Mesenchymal stem cell (in vitro differentiated cells and primary cell): ENCODE data around the gene CLIP1.

ENCODE experiments used
- DNase-seq: peaks from one replicate; pipeline ENCODE4 v3.0.0-alpha.2; 2013
- H2AFZ ChIP-seq: one replicate; pipeline ENCODE4 v1.6.1; 2013; ENCODE audit warnings: low read depth, mild to moderate bottlenecking, control low read depth, inconsistent platforms, low read length, moderate library complexity
- H2AK5ac ChIP-seq: 2 replicates; pipeline ENCODE4 v1.6.1; 2013; ENCODE audit warnings: low read length, moderate library complexity, mild to moderate bottlenecking, inconsistent platforms; ENCODE audit not compliant: severe bottlenecking
- H2BK120ac ChIP-seq: one replicate; pipeline ENCODE4 v1.6.1; 2013; ENCODE audit warnings: low read depth, mild to moderate bottlenecking, inconsistent platforms, low read length, moderate library complexity
- H2BK12ac ChIP-seq, 2 experiments: one replicate each; pipeline ENCODE4 v1.6.1; 2013; ENCODE audit warnings: inconsistent platforms in 2 of 2, low read length in 2 of 2, mild to moderate bottlenecking in 2 of 2, moderate library complexity in 2 of 2, control low read depth in 1 of 2
- H2BK15ac ChIP-seq: one replicate; pipeline ENCODE4 v1.6.1; 2013; ENCODE audit warnings: mild to moderate bottlenecking, low read depth, inconsistent platforms; ENCODE audit not compliant: poor library complexity, severe bottlenecking
- H2BK5ac ChIP-seq: 2 replicates; pipeline ENCODE4 v1.6.1; 2013; ENCODE audit warnings: low read depth, mild to moderate bottlenecking, low read length, control low read depth, inconsistent platforms; ENCODE audit not compliant: poor library complexity, severe bottlenecking
- H3K14ac ChIP-seq, 2 experiments: one replicate each; pipeline ENCODE4 v1.6.1; 2013; ENCODE audit warnings: inconsistent platforms in 2 of 2, low read length in 2 of 2, control low read depth in 1 of 2, mild to moderate bottlenecking in 1 of 2, moderate library complexity in 1 of 2
- H3K18ac ChIP-seq, 2 experiments: one replicate each; pipeline ENCODE4 v1.6.1; 2013; ENCODE audit warnings: inconsistent platforms in 2 of 2, low read length in 2 of 2, control low read depth in 1 of 2, low read depth in 1 of 2, mild to moderate bottlenecking in 1 of 2
- H3K23ac ChIP-seq, 2 experiments: one replicate each; pipeline ENCODE4 v1.6.1; 2013; ENCODE audit warnings: inconsistent platforms in 2 of 2, low read length in 2 of 2, mild to moderate bottlenecking in 2 of 2, moderate library complexity in 2 of 2, control low read depth in 1 of 2
- H3K27ac ChIP-seq: 2 replicates; pipeline ENCODE4 v1.5.1; 2013; ENCODE audit warnings: mild to moderate bottlenecking, moderate library complexity, low read length, control low read depth, inconsistent platforms; ENCODE audit not compliant: poor library complexity, severe bottlenecking
- H3K27me3 ChIP-seq, 2 experiments: 2 replicates each; pipeline versions ENCODE4 v1.6.1 to v1.7.0; 2013; ENCODE audit warnings: low read length in 2 of 2, mild to moderate bottlenecking in 2 of 2, moderate library complexity in 2 of 2, control low read depth in 1 of 2, inconsistent platforms in 1 of 2; ENCODE audit not compliant: control insufficient read depth in 1 of 2, insufficient read depth in 1 of 2
- H3K36me3 ChIP-seq, 2 experiments: 2 replicates each; pipeline versions ENCODE4 v1.6.1 to v1.7.0; 2013; ENCODE audit warnings: low read length in 2 of 2, control low read depth in 1 of 2, inconsistent platforms in 1 of 2, low read depth in 1 of 2, mild to moderate bottlenecking in 1 of 2; ENCODE audit not compliant: insufficient read depth in 2 of 2, control insufficient read depth in 1 of 2
- H3K4ac ChIP-seq, 2 experiments: one replicate each; pipeline ENCODE4 v1.6.1; 2013; ENCODE audit warnings: inconsistent platforms in 2 of 2, low read length in 2 of 2, mild to moderate bottlenecking in 2 of 2, moderate library complexity in 2 of 2, control low read depth in 1 of 2, low read depth in 1 of 2
- H3K4me1 ChIP-seq: 2 replicates; pipeline ENCODE4 v1.6.1; 2013; ENCODE audit warnings: low read depth, low read length, control low read depth; ENCODE audit not compliant: control insufficient read depth, insufficient read depth
- H3K4me2 ChIP-seq: 2 replicates; pipeline ENCODE4 v1.6.1; 2013; ENCODE audit warnings: low read length, mild to moderate bottlenecking, inconsistent platforms; ENCODE audit not compliant: poor library complexity, severe bottlenecking
- H3K4me3 ChIP-seq, 2 experiments: 2 replicates each; pipeline versions ENCODE4 v1.5.1 to v1.7.0; 2013; ENCODE audit warnings: low read length in 2 of 2, mild to moderate bottlenecking in 2 of 2, control low read depth in 1 of 2, low read depth in 1 of 2; ENCODE audit not compliant: insufficient read depth in 1 of 2
- H3K79me1 ChIP-seq: replicated peaks from 2 replicates; pipeline ENCODE4 v1.6.1; 2013; ENCODE audit warnings: mild to moderate bottlenecking, control low read depth, low read length, inconsistent platforms; ENCODE audit not compliant: poor library complexity, severe bottlenecking
- H3K9ac ChIP-seq: 2 replicates; pipeline ENCODE4 v1.7.0; 2013; ENCODE audit warnings: mild to moderate bottlenecking, low read length, moderate library complexity
- H3K9me3 ChIP-seq: 2 replicates; pipeline ENCODE4 v1.7.0; 2013; ENCODE audit warnings: mild to moderate bottlenecking, low read length; ENCODE audit not compliant: control insufficient read depth
- H4K8ac ChIP-seq: one replicate; pipeline ENCODE4 v1.6.1; 2013; ENCODE audit warnings: inconsistent platforms, mild to moderate bottlenecking, low read length, moderate library complexity
- H4K91ac ChIP-seq: one replicate; pipeline ENCODE4 v1.6.1; 2013; ENCODE audit warnings: mild to moderate bottlenecking, low read length, inconsistent platforms
- WGBS: methylation state at CpG from one replicate; pipeline ENCODE4 v1.1.7; 2013; ENCODE audit warnings: mixed read lengths; 5-methylcytosine and 5-hydroxymethylcytosine counted together

The CLIP1 gene

DNA sequence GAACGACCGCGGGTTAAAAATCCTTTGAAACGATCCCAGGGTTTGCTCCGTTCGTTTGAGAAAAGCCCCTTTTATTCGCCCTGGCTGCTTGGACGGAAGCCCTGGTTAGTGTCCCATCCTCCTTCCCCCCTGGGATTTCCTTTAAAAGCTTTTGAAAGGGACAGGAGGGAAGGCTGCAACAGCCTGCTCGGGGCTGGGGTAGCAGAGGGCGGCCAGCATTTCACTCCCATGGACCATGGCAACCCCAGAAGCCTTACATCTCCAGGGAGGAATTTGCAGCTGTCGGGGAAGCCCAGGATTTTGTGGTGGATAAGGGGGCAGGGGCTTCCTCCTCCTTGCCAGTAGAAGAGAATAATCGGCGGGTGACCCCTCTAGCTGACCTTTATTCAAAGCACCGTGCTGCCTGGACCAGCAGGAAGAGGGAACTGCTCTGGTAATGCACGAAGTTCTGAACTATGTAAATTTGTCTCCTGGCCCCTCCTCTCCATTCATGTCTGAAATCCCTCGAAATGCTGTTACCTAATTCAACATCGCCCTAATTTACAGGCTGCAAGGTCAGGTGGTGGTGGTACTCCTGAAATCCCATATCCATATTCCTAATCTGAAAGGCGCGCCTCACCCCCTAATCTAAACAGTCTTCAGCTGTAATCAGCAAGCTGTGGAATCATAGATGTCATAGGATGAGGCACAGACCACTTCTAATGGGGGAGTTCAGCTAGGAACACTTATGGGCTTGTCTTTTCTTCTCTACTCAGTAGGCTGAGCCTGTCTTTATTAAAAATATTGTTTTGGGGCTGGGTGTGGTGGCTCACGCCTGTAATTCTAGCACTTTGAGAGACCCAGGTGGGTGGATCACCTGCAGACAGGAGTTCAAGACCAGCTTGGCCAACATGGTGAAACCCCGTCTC lies 1.0 kb upstream of the CLIP1 start:
- H3K79me1 ChIP-seq: peaks cover 7% of the 10 kb centered on the region
- H3K9ac ChIP-seq: peak overlapping the region; percentile 90
- no peak overlapping the region for H2BK12ac ChIP-seq
- no peak overlapping the region for H2AFZ ChIP-seq
- peak; percentile 79 for DNase-seq
- no peaks in the 10 kb centered on the region for H3K9me3 ChIP-seq
- no peak overlapping the region for H4K91ac ChIP-seq
- peak overlapping the region; percentile 33 for H2BK5ac ChIP-seq
- H4K8ac ChIP-seq: no peak overlapping the region
- 15% methylated on average over 18 of the region's 21 CpGs for WGBS
- no peaks in the 10 kb centered on the region for H3K27me3 ChIP-seq
- peak overlapping the region; percentile 37 for H2BK15ac ChIP-seq
- no peak overlapping the region for H2AK5ac ChIP-seq
- peak overlapping the region in 1 of 2 experiments; percentile 59 for H3K23ac ChIP-seq
- H3K4me1 ChIP-seq: peaks cover 13% of the 10 kb centered on the region
- peak overlapping the region; percentile 70 for H3K27ac ChIP-seq
- H3K4ac ChIP-seq: peak overlapping the region; percentile 42 to 63
- peak overlapping the region; percentile 90 for H3K4me2 ChIP-seq
- H2BK120ac ChIP-seq: peak overlapping the region; percentile 19
- H3K36me3 ChIP-seq: no peaks in the 10 kb centered on the region
- H3K14ac ChIP-seq: peak overlapping the region in 1 of 2 experiments; percentile 70
- peak overlapping the region; percentile 56 to 90 for H3K18ac ChIP-seq
- peak overlapping the region; percentile 77 to 81 for H3K4me3 ChIP-seq

DNA sequence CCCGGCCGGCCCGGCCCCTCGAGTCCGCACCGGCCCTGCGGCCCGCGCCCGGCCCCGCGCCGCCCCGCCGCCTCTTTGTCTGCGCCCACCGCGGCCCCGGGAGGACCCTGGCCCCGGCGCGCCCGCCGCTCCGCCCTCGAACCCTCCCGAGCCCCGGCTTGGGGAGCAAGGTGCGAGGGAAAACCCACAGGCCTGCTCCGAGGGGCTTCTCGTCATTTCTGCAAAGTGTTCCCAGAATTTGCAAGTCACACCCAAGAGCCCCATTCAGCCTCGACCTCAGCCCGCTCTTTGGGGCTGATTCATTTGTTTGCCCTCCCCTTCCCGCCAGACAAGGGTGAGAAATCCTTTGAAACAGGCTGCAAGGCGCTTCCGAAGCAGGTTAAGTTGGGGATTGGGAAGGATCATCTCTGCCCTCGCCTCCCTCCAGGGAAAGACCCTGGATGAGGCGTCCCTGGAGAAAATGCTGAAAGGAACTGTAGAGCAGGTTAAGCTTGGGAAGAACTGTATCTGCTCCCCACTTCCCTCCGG lies 325 bp upstream of the CLIP1 start:
- Histone ChIP-seq H3K4ac (peak overlapping the region; percentile 42 to 63), H2AK5ac (no peak overlapping the region), H3K4me3 (peak overlapping the region; percentile 77 to 81), H3K27me3 (no peaks in the 10 kb centered on the region), H3K79me1 (peaks cover 7% of the 10 kb centered on the region), H2BK120ac (peak overlapping the region; percentile 52), H2BK5ac (peak overlapping the region; percentile 33), H2AFZ (peak overlapping the region; percentile 48), H3K23ac (peak overlapping the region in 1 of 2 experiments; percentile 10), H3K36me3 (no peaks in the 10 kb centered on the region), H4K8ac (peak overlapping the region; percentile 62), H2BK15ac (peak overlapping the region; percentile 4), H4K91ac (peak overlapping the region; percentile 74), H3K14ac (peak overlapping the region in 1 of 2 experiments; percentile 70), H3K9me3 (no peaks in the 10 kb centered on the region), H3K9ac (peak overlapping the region; percentile 90), H2BK12ac (peak overlapping the region in 1 of 2 experiments; percentile 82), H3K4me2 (peak overlapping the region; percentile 90), H3K4me1 (peaks cover 15% of the 10 kb centered on the region), H3K27ac (peak overlapping the region; percentile 70), H3K18ac (peak overlapping the region; percentile 67 to 90)
- peak; percentile 70 for DNase-seq
- under 1% methylated on average over 39 of the region's 39 CpGs for WGBS

DNA sequence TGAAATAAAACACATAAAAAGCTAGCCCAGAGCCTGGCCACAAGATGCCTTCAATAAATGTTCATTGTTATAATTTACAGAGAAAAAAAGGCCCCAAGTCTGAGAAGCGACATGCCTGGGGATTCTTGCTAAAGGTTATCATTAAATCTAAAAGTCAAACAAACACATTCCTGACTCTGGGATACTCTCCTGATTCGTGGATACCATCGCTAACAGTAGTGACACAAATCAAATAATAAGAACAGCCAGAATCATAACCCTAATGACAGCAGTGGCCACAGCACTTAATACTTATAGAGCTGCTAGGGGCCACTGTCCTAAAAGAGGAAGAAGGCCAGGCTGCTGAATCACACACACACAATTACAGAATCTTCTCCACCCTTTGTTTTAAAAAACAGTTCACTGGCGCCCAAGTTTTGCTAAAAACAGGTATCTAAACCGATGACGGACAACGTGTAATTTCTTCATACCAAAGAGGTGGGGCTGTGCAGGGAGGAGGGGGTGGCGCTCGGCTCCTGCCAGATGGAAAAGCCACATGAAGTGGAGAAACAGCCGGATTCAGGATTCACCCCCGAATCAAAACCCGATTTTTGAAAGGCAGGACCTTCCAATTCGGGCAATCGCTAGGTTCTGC lies 1.2 kb downstream of the CLIP1 start:
- peak; percentile 70 for DNase-seq
- H2BK5ac ChIP-seq: no peak overlapping the region
- H3K4me3 ChIP-seq: peak overlapping the region; percentile 77 to 96
- H3K18ac ChIP-seq: peak overlapping the region; percentile 4 to 89
- H3K14ac ChIP-seq: no peak overlapping the region
- peak overlapping the region; percentile 99 for H3K9ac ChIP-seq
- H2AK5ac ChIP-seq: no peak overlapping the region
- peaks cover under 1 to 7% of the 10 kb centered on the region in 2 experiments for H3K36me3 ChIP-seq
- H3K27me3 ChIP-seq: no peaks in the 10 kb centered on the region
- H3K23ac ChIP-seq: no peak overlapping the region
- H3K4me2 ChIP-seq: peak overlapping the region; percentile 86
- H3K27ac ChIP-seq: peak overlapping the region; percentile 92
- H2AFZ ChIP-seq: no peak overlapping the region
- peak overlapping the region; percentile 79 for H2BK120ac ChIP-seq
- peak overlapping the region; percentile 83 for H4K91ac ChIP-seq
- WGBS: 1% methylated on average over 14 of the region's 14 CpGs
- no peak overlapping the region for H2BK12ac ChIP-seq
- peaks cover 9% of the 10 kb centered on the region for H3K79me1 ChIP-seq
- peaks cover 15% of the 10 kb centered on the region for H3K4me1 ChIP-seq
- peak overlapping the region; percentile 100 for H2BK15ac ChIP-seq
- H4K8ac ChIP-seq: peak overlapping the region; percentile 27
- H3K9me3 ChIP-seq: no peaks in the 10 kb centered on the region
- peak overlapping the region; percentile 57 to 63 for H3K4ac ChIP-seq
